GM19324 (cell line): ENCODE data around the gene SPDYE1.

ENCODE experiments used
- ATAC-seq: cut with Tn5 transposase; IDR thresholded peaks from one replicate; pipeline ENCODE4 v1.9.1; 2021; ENCODE audit warnings: mild to moderate bottlenecking, moderate library complexity; ENCODE audit not compliant: unreplicated experiment, low FRiP score

Gene SPDYE1

GRCh38 chr7:44040493-44040891 is 42.8 kb downstream of the SPDYE1 start:
- peak; percentile 49 for ATAC-seq

GRCh38 chr7:44042221-44042620 is 44.5 kb downstream of the SPDYE1 start:
- no peak for ATAC-seq

DNA sequence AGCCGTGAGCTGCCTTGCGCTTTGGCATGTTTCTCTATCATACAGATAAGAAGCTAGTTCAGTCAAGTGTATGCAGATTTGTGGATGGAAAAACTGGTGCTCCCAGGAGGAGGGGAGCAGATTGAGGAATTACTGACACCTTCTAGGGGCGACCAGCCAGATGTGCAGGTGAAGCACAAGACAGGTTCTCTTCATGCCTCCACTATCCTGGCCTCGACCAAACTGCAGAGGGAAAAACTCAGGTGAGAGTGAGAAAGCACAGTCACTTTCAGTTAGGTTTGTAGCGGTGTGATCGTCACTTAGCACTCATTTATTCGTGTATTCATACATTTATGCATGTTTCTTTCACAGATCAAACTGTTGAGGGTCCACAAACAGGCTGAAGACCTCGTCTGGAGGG is 46.2 kb downstream of the SPDYE1 start:
- no peak for ATAC-seq

DNA sequence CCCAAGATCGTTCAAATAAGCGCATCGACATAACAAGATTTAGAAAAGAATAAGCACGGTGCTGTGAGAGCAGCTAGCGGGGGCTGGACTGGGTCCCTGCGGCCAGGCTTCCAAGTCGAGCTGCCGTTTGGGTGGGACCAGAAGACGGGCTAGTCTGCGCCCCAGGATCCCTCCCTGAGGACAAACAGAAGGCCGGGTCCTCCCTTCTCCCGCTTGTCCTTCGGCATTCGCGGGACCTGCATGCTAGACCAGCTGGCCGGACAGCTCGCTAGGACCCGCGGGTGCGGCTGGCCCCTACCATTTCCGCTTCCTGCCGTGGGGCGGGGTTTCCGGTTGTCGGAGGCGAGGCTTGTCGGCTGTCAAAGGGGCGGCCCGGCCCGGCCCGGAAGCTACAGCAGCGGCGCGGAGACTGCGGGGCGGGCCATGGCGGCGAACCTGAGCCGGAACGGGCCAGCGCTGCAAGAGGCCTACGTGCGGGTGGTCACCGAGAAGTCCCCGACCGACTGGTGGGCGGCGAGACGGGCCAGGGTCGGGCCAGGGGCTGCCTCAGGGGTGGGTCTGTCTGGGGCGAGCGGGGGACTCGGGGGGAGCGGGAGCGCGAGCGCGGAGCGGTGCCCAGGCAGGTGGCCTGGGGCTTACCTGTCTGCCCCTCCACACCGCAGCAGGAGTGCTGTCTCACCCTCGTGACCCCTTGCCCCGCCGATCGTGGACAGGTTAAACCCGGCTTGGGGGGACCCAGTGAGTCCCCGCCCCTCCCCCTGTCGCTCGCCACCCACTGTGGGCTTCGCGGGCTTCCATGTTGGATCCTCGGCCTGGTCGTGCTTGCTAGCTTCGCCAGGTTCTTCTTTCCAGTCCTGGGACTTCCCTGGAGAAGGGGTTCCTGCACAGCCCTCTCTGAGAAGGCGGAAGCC is 46.9 kb downstream of the SPDYE1 start, which contains the start of gene DBNL:
TSS of gene DBNL (plus strand) at position 388 of the 911 bp plus-strand sequence. CDS start at position 424, 36 bp downstream.
- peak; percentile 74 for ATAC-seq

GRCh38 chr7:44045226-44046014 is 47.7 kb downstream of the SPDYE1 start:
- ATAC-seq: no peak

GRCh38 chr7:44046321-44047061 is 48.8 kb downstream of the SPDYE1 start:
- ATAC-seq: peak; percentile 49

GRCh38 chr7:44048031-44048795 is 50.5 kb downstream of the SPDYE1 start:
- no peak for ATAC-seq

- ATAC-seq: no peak
Measured at GRCh38 chr7:44050121-44050914, 52.6 kb downstream of the SPDYE1 start.

GRCh38 chr7:44050915-44051560 is 53.3 kb downstream of the SPDYE1 start:
- no peak for ATAC-seq

- ATAC-seq: no peak
Measured at GRCh38 chr7:44051611-44052220, 54.0 kb downstream of the SPDYE1 start.

DNA sequence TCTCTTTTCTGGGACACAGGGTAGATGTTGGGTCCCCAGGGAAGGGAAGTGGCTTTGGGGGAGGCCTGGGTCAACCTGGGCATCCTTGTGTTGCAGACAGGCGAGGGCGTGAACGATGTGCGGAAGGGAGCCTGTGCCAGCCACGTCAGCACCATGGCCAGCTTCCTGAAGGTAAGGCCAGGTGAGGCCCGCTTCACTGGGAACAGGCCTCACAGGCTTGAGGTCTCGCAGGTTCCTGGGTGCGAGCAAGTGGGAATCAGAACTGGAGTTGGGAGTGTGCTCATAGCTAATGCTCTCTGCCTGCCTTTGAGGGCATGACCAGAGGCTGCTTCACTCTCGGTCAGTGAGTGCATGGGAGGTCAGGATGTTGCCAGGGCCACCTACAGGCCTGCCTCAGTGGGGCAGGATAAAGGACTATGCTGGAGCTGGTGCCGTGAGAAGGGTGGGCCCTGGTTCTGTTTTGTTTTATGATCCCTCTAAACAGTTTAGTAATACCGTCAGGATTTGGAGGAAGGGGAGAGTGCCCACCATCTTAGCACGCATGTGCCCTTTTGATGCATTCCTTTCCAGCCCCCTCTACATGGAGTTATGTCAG is 55.2 kb downstream of the SPDYE1 start:
- ATAC-seq: no peak

DNA sequence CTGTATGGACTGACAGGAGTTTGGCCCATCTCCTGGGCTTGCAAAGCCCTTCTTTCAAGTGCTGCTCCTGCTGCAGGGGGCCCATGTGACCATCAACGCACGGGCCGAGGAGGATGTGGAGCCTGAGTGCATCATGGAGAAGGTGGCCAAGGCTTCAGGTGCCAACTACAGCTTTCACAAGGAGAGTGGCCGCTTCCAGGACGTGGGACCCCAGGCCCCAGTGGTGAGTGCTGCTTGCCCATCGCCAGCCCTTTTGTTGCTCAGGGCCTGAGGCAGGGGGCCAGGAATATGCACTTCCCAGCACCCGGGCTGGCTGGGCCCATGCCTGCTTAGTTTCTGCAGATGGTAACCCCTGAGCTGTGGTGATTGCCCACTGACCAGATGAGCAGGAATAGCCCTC is 59.0 kb downstream of the SPDYE1 start:
- no peak for ATAC-seq

DNA sequence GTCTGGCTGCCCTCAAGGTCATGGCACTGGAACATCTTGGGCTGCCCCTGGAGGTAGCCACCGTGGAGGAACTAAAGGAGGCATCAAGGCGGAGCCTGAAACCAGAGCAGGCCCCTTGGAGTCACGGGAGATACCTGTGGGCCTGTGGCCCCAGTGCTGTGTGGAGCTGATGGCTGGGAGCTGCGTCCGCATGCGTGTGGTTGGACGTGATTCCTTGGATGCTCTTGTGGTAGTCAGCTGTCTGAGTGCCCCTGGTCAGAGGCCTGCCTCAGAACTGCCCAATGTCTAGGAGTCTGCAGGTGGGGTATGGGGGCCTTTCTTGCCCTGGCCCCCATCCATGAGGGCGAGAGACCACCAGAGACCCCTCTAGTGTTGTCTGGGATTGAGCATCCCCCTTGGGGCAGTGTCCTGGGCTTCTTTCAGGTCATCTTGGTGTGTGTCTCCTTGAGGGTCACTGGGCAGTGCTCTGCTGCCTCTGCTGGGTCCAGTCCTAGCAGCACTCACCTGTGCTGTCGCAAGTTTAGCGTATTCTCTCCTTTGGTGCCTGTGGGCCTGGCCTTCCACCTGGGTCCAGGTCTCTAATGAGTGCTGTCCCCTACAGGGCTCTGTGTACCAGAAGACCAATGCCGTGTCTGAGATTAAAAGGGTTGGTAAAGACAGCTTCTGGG is 59.6 kb downstream of the SPDYE1 start:
- no peak for ATAC-seq

GRCh38 chr7:44057849-44058758 is 60.4 kb downstream of the SPDYE1 start:
- ATAC-seq: no peak

DNA sequence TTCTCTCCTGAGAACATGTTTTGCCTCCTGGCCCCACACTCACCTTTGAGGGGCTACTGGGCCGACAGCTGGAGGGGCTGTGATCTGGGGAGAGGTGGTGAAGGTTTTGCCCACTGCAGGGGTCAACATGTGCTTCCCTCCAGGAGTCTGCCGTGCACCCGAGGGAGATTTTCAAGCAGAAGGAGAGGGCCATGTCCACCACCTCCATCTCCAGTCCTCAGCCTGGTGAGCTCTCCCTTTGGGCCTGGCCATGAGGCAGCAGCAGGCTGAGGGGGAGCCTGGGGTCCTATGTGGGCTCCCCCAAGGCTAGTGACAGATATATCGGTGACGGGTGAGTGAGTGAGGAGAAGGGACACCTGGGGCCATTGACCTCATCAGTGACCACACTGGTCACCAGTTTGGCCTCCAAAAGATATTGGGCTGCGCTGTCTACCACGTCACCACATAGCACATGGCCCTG is 61.1 kb downstream of the SPDYE1 start:
- ATAC-seq: no peak
